Kidney tubule cell (primary cell): Measurements from ENCODE around the gene NRG3.
A peak's percentile ranks its signal among the peaks of the same experiment; 100 is the strongest.
"Not testable (repeated sequence)": the region's sequence is repeated elsewhere in the genome, so short reads cannot be mapped to it uniquely, and the experiment has no call there.

ENCODE experiments used
- DNase-seq: peaks from one replicate; pipeline ENCODE4 v3.0.0-alpha.2; 2018; ENCODE audit warnings: low spot score

NRG3 gene

DNA sequence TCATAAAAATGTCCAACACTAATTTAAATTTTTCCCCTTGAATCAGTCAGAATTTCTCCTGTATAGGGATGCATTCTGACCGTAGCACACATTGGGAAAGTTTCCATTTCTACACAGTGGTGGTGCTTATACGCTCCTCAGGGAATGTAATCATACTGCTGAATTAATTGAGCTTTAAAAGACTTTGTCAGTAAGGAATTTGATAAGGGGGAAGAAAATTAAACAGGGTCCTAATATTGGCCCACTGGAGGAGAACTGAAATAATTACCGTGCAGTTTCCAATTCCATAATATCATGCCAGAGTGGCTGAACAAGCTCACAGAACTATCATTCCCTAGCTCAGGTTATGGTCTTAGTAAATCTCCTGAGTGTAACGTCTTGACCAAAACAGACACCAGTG, 1041.9 kb downstream of the NRG3 start:
- no peak for DNase-seq

DNA sequence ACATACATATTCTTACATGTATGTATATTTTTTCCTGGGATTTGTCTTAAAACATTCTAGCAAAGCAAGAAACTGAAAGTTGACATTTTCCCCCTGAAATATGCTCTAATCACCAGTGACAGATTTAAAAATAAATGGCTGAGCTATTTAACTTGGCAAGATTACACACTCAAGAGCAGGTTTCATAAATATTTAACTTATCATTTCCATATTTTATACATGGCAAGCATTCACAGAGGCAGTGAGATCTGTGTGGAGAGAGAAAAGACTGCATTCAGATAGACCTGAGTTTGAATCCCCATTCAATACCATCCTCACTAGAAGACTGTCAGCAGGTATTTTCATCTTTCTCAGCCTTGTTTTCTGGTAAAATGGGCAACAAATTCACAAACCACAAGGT, 1043.0 kb downstream of the NRG3 start:
- DNase-seq = no peak

DNA sequence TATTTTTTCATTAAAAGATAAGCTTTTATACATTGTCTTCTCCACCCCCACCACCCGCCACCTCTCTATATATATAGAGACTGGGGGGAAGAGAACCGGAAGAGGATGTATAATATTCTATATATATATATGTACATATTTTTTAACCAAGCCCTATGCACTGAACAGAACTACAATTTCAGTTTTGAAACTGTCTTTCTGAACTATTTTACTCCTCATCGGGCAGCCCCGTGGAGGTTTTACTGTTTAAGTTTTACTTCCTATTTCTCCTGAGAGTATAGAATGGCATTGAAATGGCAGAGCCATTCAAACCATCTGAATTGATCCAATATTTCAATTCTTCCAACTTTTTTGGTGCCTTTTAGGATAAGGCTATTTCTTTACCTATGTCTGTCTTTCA, 1047.1 kb downstream of the NRG3 start:
- DNase-seq = no peak

DNA sequence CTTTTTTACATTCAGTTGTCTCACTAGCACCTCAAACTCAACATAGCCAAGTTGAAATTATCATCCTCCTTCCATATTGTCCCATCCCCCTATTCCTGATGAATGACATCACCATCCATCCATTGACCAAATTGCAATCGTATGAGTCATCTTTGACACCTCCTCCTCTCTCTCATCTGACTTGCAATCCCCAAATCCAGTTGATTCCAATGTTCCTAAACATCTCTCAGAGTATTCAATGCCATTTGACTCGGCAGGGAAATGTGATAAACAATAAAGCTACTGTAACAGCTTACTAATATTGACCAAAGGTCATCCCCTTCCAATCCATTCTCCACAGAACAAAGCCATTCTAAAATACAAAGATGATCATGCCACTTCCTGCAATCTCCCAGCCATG, 1047.8 kb downstream of the NRG3 start:
- peak; percentile 71 for DNase-seq

DNA sequence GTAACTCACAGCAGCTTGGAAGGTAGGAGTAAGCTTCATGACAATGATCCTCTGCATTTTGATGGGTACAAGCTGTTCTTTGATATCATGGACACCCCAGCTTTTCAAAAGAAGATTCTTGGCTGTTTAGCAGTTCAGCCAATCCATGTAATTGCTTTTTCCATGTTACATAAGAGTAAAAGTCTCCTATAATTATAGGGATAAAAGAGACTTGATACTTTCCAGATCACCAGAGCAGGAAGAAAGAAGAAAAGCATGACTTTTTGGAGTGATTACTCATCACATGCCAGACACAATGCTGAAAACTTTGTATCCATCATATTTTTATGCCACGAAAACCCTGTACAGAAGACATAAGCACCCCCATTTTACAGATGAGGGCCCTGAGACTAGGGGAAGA, 1049.7 kb downstream of the NRG3 start:
- DNase-seq = peak; percentile 35

DNA sequence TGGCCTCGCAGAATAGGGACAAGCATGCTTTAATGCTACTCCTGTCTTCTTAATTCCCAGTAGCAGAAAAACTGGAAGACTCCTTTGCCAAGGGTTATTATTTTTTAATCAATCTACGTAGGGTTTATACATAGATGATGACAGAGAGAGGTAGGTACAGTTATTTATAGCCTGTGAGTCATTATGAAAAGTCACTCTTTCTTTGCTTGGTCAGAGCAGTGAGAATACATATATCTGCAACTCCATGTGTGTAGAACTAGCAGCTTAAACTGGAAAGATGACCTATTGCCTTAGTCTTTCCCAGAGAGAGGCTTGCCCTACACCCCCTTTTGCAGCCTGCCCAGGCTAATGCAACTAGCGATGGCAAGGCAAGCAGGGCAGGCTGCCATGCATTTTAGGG, 1050.6 kb downstream of the NRG3 start:
- peak; percentile 50 for DNase-seq

DNA sequence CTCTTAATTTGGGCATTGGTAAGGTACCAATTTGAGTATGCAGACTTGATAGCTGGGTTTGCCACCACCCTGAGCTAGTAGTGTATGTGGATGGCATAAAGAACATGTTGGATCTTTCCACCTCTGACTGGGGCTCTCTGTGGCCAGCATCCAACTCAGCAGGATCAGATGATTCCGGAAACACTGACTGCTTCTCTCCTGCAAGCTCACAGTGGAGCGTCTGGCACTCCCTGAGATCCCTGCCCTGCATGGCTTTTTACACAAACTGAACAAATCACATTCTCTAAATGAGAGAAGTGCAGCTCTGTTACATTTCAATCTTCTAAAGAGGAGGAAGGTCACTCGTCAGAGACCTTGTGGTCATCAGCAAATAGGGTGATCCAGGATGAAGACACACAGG, 1057.5 kb downstream of the NRG3 start:
- DNase-seq = no peak

DNA sequence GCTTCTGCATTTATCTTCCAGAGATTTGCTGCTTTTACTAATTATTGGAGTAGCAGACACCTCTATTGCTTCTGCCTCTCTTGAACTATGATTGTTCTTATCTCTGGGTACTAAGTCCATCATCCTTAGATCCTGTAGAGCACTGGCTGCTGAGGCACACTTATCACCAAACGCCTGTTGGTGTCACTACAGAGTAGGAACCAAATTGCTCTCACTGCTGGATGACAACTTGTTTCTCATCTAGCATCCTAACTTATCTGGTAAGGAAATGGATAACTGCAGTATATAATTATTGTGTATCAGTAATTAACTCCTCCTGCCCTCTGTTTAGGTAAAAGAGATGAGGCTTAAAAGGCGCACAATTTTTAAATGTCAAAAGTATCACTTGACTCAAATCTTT, 1059.4 kb downstream of the NRG3 start:
- no peak for DNase-seq

DNA sequence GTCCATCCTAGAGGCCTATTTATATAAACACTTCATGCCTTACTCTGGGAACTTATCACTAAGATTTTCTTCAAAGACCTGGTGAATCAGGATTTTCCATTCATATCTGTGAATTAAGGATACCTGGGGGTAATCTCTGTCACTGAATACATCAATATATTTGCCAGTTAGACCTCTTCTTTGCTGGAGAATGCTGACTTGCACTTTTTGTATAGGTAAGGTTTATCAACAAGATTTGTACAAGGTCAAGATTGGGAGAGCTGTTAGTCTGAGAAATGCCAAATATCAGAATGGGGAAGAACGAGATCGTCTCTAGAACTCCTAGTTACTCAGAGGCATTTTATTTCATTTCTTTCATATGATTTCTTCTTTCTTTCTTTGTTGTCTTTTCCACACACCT, 1060.0 kb downstream of the NRG3 start:
- DNase-seq = no peak

DNA sequence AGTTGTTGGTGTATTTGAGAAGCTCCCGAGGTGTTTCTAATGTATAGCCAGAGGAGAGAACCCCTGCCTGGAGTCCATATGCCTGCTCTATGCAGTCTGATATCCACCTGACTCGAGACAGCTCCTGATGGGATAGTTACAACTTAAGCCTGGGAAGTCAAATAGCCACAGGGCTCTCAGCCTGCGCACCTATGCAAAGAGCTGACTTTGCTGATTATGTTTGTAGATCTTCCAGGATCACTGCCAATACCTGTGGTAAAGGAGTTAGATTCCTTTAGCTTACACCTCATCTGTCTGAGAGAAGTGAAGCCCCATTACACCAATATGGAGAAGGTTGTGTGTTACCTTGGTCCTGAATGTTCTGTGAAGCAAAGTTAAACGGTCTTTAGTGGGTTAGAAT, 1063.3 kb downstream of the NRG3 start:
- DNase-seq = no peak

DNA sequence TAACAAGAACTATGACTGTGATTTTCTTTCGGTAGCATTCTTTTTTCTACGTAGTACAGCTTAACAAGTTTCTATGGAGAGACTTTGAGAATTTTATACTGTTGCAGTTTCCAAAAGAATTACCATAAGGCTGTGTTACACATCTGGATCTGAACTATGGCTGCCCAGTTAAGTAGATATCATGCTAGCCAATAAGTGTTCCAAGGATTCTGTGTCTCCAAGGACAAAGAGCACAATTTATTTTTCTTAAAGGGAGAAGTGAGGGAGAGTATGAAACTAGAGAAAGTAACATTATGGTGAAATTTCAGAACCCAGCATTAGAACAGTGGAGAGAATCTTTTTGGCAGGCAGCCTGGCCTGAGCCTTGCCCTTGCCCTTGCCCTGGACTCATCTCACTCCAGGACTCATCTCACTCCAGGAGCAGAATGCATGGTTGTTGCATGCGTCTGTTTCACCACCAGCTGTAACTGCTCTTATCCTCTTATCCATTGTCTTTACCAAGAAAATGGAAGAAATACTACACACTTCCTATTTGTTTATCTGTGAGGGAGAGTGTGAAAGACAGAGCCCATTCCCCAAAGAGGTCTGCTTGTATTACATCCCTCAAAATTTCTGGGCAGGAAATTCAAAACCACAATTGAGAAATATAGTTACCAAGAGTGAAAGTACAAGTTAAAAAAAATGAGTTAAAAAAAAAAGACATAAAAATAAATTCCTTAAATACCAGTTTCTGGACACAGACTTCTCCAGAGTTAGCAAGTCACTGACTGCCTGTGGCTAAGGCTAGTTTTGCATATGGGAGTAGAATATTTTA, 1067.5 kb downstream of the NRG3 start:
- no peak for DNase-seq

DNA sequence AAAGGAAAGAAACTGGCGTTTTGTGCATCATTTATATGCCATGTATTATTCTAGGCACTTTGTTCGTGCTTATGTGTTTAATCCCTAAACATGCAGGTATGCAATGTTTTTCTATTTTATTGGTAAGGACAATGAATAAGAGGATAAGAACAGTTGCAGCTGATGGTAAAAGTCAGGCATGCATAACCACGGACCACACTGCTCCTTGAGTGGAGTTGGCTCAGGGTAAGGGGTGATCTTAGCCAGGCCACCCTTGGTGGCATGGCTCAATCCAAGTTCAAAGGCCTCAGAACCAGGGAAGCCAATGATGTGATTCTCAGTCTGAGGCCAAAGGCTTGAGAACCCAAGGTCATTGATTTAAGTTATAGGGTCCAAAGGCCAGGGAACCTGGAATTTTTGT, 1068.1 kb downstream of the NRG3 start:
- peak; percentile 19 for DNase-seq

DNA sequence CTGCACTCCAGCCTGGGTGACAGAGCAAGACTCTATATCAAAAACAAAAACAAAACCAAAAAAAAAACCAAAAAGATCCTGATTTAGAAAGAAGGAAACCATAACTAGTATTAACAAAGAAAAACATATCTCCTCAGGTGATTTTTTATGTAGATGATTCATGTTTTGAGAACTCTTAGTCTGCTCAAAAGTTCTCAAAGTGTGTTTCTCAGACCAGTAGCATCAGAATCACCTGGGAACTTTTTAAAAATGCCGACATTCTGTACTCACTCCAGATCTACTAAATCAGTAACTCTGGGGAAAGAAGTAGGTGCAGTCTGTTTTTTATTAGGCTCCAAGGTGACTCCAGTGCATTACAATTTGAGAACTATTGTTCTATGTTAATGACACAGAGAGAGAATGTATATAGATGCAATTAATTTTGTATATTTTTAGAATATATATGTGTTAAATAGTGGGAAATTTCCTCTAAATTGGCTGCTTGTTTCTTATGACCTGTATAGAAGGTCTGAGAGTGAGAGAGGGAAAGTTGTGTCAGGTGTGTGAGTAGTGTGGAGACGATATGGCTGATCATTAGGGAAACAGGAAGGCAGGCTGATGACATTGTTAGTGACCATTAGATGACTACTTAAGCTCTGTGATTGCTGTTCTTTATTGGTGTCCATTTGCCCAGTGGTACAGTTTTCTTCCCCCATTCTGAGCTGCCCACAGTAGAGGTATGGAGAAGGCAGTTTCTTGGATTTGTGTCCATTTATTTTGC, 1075.0 kb downstream of the NRG3 start:
- DNase-seq = no peak

DNA sequence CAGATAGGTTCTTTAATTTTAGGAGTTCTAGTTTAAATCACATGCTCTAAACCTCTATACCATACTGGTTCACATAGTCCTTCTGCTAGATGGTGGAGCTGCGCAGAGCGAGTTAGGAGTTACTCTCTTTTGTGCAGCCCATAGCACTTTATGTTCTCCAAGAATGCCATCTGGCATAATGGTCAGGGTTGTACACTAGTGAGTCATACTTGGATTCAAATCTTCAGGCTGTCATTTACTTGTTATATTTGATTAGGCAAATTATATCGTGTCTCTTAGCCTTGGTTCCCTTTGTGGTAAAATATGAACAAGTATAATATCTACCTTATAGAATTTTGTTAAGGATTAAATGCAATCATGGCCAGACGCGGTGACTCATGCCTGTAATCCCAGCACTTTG, 1078.3 kb downstream of the NRG3 start:
- no peak for DNase-seq

DNA sequence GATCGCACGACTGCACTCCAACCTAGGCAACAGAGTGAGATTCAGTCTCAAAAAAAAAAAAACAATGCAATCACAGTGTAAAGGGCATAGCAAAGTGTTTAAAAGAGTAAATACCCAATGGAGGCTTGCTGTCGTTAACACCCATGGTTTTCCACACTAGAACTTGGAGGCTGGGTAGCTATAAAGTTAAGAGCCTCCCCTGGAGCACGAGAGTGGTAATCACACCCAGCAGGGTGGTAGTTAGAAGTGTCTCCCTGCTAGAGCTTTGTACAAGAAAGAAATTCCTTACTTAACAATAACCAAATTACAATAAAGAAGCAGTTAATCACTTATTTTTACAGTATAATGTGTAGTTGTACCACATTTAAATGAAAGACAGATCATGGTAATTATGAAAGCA, 1078.9 kb downstream of the NRG3 start:
- no peak for DNase-seq

DNA sequence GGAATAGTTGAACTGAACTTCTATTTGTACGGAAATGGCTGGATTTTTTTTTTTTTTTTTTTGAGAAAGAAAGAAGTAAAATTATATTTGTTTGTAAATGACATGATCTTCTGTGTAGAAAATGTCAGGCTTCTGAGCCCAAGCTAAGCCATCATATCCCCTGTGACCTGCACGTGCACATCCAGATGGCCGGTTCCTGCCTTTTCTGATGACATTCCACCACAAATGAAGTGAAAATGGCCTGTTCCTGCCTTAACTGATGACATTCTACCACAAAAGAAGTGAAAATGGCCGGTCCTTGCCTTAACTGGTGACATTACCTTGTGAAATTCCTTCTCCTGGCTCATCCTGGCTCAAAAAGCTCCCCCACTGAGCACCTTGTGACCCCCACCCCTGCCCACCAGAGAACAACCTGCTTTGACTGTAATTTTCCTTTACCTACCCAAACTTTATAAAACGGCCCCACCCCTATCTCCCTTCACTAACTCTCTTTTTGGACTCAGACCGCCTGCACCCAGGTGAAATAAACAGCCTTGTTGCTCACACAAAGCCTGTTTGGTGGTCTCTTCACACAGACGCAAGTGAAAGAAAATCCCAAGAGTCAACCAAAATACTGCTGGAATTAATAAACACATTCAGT, 1085.5 kb downstream of the NRG3 start:
- not testable (repeated sequence) for DNase-seq

DNA sequence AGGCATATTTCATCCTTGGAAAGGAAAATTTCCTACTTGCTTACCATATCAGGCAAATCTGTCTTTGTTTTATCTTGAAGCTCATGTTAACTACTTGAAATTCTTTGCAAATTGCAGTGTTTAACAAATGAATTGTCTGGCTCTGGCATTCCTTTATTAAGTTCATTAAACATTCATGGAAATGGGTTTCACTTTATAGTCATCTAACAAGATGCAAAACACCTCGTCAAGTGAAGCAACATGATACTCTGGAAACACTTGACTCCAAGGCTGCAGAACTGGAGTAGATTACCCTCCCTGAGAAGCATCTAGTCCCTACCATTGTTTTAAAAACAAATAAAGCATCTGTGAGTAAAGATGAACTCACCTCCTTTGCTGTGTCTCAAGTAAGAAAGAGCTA, 1086.9 kb downstream of the NRG3 start:
- no peak for DNase-seq

DNA sequence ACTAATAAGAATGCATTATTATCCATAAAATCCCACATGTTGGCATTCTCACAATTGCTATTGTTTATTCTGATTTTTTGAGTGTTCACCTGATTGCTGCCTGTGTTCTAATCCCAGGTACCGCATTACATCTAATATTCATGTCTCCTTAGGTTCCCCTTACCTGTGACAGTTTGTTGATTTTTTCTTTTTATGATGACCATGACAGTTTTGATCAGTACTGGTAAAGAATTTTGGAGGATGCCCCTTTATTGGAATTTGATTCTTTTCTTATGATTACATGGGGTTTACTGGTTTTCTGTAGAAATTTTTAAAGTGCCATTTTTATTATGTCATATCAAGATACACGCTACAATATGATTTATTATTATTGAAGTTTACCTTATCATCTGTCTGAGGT, 1091.1 kb downstream of the NRG3 start:
- DNase-seq = no peak

DNA sequence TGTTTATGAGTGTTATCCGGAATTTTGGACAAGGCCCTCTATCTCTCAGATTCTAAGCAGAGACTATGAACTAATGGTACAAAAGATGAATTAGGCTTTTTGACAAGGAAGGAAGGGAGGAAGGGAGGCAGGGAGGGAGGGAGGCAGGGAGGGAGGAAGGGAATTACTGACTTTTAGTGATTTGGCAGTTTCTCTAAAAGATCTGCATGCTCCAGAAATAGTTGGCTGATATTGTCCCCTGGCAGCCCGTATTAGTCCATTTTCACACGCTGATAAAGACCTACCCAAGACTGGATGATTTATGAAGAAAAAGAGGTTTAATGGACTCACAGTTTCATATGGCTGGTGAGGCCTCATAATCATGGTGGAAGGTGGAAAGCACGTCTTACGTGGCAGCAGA, 1093.5 kb downstream of the NRG3 start:
- DNase-seq = no peak

DNA sequence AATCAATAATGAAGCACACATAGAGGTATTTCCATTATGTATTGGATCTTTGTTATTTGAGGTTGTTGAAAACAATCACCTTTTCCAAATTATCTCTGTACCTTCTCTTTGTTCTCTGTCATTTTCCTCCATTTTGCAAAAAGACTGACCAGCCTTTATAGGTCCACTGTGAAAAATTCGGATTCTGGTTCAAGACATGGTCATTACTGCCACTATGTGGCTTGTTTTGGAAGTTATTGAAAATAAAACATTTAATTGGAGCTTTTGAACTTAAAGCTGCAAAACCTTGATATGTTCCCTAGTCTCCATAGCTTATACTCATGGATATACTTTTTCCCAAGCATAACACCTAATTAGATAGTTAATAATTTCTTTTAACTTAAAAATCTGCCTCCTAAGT, 1094.4 kb downstream of the NRG3 start:
- DNase-seq = peak; percentile 50

DNA sequence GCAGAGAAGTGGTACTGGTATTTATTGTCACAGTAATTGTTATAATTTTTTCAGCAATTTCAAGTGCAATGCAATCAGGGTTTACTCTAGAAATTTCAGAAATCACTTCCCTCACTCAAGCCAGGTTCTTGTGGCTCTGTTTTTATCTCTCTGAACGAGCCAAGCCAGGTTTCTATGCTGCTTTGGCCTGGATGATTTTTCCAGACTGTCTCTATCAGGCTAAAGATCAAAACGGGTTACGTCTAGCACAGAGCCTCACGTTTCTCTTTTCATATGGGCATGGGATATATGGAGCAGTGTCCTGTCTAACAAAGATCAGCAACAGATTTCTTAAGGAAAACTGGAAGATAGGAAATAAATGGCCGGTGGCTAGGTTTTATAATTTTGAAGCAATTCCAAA, 1105.3 kb downstream of the NRG3 start:
- no peak for DNase-seq

DNA sequence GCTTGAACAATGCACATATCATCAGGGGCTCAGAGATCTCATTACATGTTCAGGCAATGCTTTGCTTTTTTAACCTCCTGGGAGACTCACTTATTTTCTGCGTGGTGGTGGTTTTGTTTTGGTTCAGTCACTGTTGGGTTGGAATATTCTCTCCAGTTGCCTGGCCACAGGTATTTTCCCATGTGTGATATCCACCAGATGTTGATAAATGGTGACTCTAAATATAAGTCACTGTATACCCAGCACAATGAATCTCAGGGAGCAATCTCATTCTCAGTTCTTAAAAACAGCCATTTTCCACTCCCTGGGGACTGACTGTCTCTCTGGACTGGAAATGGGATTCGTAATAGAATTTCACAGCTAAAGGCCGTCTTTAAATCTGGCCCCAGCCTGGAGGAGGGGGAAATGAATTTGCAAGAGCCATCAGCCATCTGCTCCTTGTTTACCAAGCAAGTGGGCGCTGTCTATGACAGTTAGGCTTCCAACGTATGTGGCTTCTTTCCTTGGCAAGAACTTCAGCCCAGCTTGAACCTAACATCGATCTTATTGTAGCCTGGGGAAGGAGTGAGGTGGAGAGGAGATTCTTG, 1106.2 kb downstream of the NRG3 start:
- peak; percentile 81 for DNase-seq

DNA sequence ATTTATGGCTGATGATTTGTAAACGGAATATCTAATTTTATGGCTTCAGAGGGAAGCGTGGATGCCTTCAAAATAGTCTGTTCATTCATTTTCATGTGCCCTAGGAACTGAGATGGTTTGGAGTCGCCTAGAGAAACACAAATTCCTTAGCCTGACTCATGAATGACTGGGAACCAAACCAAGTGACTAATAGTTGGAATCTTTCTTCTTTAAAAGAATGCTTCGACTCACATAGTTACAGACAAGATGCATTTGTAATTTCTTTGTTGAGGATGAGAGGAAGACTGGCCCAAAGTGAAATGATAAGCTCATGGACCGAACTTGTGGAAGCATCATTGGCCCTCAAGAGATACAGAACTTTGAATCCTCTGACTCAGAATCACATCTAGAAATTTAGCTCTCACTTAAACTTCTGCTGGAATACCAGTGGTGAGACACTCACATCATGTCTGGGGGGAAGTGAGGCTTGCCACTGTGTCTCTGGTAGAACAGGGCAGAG, 1107.2 kb downstream of the NRG3 start:
- DNase-seq = peak; percentile 96
